K562 (cell line): ENCODE results near the gene IP6K1.

Experiments
- MTA3 ChIP-seq: fragments of 450-650 bp; formaldehyde crosslinking; IDR thresholded peaks from 2 replicates; pipeline ENCODE4 v1.6.1; 2017; ENCODE audit warnings: mild to moderate bottlenecking, borderline replicate concordance
- TF ChIP-seq, protein P1 (sequence below): fragments of 150-350 bp; conservative IDR thresholded peaks from 2 replicates; pipeline ENCODE4 v1.6.1; 2014; ENCODE audit warnings: low read length

DNA sequence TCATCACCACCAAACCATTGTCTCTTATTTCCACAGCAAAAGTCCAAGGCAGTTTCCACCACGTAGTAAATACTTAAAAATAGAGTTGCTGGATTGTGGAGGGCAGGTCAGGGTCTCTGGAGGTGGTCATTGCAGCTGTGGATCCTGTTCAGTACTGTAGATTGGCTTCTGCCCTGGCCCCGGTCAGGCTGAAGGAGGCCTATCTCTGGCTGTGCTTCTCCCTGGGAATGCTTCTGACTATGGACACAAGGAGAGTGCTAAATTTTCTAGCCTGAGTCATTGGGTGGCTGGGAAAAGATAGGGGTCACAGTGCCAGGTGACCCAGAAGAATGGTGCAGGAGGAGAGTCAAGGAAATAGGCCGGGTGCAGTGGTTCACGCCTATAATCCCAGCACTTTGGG, 36.3 kb downstream of the IP6K1 start:
- TF ChIP-seq, protein P1, sequence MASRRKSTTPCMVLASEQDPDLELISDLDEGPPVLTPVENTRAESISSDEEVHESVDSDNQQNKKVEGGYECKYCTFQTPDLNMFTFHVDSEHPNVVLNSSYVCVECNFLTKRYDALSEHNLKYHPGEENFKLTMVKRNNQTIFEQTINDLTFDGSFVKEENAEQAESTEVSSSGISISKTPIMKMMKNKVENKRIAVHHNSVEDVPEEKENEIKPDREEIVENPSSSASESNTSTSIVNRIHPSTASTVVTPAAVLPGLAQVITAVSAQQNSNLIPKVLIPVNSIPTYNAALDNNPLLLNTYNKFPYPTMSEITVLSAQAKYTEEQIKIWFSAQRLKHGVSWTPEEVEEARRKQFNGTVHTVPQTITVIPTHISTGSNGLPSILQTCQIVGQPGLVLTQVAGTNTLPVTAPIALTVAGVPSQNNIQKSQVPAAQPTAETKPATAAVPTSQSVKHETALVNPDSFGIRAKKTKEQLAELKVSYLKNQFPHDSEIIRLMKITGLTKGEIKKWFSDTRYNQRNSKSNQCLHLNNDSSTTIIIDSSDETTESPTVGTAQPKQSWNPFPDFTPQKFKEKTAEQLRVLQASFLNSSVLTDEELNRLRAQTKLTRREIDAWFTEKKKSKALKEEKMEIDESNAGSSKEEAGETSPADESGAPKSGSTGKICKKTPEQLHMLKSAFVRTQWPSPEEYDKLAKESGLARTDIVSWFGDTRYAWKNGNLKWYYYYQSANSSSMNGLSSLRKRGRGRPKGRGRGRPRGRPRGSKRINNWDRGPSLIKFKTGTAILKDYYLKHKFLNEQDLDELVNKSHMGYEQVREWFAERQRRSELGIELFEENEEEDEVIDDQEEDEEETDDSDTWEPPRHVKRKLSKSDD, result no peak
- TF ChIP-seq MTA3, result no peak
